Measurements from ENCODE around the gene ITGAL. TPM values are rescaled to one million over a fixed set of nuclear protein-coding genes. Genes with fewer than 3 reads are reported as not detected.
A peak's percentile ranks its signal among the peaks of the same experiment; 100 is the strongest.
"Not testable (repeated sequence)": the region's sequence is repeated elsewhere in the genome, so short reads cannot be mapped to it uniquely, and the experiment has no call there.

ITGAL gene
- polyA plus RNA-seq, 4 donors = 1.0 to 3.5 (median 1.7) TPM

DNA sequence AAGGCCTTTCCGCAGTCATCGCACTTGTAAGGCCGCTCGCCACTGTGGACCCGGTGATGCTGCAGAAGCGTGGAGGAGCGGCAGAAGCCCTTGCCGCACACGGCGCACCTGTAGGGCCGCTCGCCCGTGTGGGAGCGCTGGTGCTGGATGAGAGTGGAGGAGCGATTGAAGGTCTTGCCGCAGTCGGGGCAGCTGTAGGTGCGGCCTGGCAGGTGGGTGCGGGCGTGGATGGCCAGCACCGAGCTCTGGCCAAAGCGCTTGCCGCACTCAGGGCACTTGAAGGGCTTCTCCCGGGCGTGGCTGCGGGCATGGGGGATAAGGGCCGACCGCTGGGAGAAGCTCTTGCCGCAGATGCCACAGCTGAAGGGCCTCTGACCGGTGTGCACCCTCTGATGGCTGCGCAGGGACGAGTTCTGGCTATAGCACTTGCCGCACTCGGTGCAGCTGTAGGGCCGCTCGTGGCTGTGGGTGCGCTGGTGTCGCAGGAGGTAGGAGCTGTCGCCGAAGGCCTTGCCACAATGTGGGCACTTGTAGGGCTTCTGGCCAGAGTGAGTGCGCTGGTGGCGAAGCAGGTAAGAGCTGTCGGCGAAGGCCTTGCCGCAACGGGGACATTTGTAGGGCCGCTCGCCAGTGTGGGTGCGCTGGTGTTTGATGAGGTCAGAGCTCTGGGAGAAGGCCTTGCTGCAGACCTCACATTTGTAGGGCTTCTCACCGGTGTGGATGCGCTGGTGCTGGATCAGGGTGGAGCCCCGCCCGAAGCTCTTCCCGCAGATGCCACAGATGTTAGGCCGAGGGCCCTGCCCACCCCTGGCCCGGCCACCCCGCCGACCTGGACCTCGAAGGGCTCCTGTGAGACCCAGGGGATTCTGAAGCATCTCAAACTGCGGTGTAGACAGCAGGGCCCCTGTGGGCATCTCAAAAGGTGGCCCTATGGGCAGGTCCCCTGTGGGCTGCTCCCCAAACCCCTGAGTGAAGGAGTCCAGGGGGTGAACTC is 52.3 kb downstream of the ITGAL start:
- no peak for DNase-seq (ENCODE audit: low read depth in 4 of 4, low spot score in 2 of 4)

GRCh38 chr16:30525844-30526136 is 53.2 kb downstream of the ITGAL start:
- no peak for DNase-seq (ENCODE audit: low read depth in 4 of 4, low spot score in 2 of 4)

DNA sequence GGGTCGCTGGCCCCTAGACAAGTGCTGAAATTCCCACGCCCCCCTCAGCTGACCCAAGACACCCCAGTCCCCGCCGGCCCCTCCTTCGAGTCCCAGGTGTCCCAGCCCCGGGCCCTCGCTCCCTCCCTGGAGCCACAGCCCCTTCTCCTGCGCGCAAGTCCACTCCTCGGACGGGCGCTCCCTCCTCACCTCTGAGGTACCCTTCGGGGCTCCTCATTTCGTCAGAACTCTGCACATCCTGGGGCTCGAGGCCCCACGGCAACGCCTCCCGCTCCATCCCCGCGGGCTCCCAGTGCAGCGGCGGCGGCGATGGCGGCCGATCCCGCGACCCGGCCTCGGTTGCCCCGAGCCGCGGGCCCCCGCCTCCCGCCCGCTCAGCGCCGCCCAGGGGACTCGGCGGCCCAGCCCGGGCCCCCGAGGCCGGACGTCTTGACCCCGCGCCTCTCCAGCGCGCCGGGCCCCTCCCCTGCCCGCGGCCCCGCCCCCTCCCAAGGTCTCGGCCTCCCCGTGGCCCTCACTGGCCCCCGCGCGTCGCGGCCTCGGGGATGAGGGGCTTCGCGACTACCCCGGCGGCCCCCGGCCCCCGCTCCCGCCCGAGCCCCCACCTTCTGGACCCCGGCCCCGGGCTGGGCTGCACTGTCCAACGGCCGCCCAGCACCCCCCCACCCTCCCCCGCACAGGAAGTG is 53.7 kb downstream of the ITGAL start, which contains the start of gene ZNF768:
Gene ZNF768 (minus strand): TSS at position 430 of the 686 bp plus-strand sequence. CDS start 153 bp downstream, at position 277.
- no peak for DNase-seq (ENCODE audit: low read depth in 4 of 4, low spot score in 2 of 4)

- DNase-seq (ENCODE audit: low read depth in 4 of 4, low spot score in 2 of 4) = peak; percentile 93 to 98 (median 96)
These were observed 54.5 kb downstream of the ITGAL start for GRCh38 chr16:30526823-30527634.

- no peak for DNase-seq (ENCODE audit: low read depth in 4 of 4, low spot score in 2 of 4)
These were observed 55.2 kb downstream of the ITGAL start for GRCh38 chr16:30527635-30528178.

GRCh38 chr16:30528799-30529457 is 56.4 kb downstream of the ITGAL start:
- DNase-seq (ENCODE audit: low read depth in 4 of 4, low spot score in 2 of 4) = no peak

DNA sequence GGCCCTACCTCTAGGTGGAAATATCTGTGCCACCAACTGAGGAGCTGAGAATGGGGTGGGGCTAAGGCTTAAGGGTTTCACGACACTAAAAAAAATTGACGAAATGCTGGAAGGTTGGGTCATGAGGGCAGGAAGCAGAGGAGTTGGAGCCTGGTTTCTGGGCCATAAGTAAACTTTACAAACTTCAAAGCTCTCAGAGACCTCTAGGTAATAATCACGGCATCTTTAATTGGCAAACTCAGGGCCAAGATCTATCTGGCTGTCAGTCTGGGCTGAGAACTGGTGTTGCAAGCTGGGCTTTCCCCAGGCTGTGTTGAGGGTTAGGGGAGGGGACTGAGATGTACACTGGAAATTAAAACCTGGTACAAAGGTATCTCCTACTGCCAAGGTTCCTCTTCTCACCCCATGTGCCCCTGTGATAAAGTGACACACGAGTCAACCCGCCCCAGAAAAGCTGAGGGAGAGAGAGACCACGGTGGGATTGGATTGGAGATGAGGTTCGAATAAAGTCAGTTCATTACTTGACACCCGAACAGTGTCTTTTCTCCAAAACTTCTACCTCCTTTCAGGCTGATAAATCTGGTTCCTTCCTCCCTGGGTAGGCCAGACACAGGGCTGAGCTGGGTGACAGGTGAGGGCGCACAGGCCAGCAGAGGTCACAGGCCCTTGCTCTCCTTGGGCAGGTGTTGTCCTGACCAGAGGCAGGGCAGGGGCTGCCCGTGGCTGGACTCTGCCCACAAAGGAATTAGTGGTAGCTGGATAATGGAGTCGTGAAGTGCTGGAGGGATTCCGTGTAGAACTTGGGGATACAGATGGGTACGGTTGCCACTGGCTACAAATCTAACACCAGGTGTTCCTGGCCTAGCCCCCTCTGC is 57.9 kb downstream of the ITGAL start:
- no peak for DNase-seq (ENCODE audit: low read depth in 4 of 4, low spot score in 2 of 4)

DNA sequence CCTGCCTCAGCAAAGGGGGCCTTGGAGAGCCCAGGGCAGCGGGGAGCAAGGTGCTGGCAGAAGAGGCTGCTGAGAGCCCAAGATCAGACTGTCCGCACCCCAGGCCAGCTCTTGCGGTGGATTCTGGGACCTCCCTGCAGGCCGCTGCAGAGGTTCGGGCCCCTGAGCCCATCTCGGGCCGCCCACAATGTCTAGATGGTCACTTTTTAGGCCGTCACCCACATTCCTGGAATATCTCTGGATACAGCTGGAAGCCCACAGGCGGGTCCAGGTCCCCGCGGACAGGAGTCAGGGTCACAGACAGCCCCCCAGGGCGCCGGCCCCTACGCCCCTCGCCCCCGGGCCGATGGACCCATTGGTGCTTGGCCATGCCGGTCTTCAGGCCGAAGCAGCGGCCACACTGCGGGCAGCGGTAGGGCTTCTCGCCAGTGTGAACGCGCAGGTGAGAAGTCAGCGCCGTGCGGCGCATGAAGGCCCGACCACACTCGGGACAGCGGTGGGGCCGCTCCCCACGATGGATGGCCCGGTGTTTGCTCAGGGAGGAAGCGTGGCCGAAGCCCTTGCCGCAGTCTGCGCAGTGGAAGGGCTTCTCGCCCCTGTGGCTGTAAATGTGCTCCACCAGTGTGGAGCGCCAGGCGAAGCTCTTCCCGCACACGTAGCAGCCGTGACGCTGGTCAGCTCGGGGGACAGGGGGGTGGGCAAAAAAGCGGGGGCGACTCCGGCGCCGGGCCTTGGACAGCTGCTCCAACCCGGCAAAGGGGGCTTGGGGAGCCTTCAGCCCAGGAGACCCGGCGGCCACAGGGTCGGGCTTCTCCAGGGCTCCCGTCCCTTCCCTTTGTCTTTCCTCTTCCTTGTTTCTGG is 60.0 kb downstream of the ITGAL start:
- DNase-seq (ENCODE audit: low read depth in 4 of 4, low spot score in 2 of 4) = no peak

GRCh38 chr16:30533146-30533522 is 60.6 kb downstream of the ITGAL start:
- DNase-seq (ENCODE audit: low read depth in 4 of 4, low spot score in 2 of 4) = no peak

- DNase-seq (ENCODE audit: low read depth in 4 of 4, low spot score in 2 of 4) = no peak
These were observed 61.3 kb downstream of the ITGAL start for GRCh38 chr16:30533748-30534367.

DNA sequence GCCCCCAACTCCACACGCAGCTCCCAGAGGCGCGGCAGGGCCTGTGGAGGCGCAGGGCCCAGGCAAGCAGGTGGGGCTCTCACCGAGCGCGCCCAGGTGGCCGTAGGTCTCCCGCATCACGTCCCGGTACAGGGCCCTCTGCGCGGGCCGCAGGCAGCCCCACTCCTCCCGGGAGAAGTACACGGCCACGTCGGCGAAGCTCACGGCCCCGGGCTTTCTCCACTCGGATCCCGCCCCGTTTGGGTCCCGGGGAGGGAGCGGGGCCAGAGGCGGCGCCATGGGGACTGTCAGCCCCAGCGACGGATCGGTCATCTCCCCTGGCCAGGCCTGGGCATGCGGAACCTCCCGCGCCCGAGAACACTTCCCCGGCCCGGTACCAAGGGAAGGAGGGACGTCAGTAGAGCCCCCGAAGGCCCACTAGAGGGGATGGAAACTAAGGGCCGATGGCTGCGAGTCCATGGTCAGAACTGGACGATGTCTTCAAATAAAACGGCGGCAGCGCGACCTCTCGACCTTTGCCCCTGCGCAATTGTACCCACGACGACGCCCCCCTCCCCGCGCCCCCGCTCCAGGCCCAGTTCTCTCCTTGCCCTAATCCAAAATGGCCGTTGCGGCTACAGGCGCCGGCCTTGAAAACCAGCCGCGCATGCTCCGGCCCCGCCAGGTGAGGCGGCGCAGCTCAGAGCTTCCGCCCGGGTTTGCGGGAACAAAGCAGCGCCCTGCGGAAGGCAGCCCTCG is 62.0 kb downstream of the ITGAL start, which contains the start of gene ZNF747:
Gene ZNF747 (minus strand): TSS at position 491 of the 738 bp plus-strand sequence. CDS start 179 bp downstream, at position 312.
- DNase-seq (ENCODE audit: low read depth in 4 of 4, low spot score in 2 of 4) = peak; percentile 74 to 91 (median 86)

DNA sequence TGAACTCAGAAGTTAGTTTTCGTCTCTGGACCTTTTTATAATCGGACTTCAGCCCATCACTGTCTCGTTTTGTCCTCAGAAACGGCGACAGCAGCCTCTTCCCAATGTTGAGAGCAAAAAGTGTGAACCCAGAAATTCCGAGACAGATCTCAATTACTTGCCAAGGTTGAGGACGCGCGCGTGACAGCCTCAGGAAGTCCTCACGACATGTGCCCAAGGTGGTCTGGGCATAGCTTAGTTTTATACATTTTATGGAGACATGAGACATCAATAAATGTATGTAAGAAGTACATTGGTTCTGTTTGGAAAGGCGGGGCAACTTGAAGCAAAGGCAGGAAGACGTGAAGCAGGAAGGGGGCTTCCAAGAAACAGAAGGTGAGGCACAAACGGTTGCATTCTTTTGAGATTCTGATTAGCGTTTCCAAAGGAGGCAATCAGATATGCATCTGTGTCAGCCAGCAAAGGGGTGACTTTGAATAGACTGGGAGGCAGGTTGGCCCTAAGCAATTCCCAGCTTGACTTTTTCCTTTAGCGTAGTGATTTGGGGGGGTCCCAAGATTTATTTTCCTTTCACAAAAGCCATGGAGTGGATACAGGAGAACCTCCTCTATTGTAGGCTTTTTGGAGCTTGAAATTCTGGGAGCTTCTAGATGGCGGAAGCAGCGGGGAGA is 62.7 kb downstream of the ITGAL start:
- DNase-seq (ENCODE audit: low read depth in 4 of 4, low spot score in 2 of 4) = peak in 1 of 4 donors; percentile 87

DNA sequence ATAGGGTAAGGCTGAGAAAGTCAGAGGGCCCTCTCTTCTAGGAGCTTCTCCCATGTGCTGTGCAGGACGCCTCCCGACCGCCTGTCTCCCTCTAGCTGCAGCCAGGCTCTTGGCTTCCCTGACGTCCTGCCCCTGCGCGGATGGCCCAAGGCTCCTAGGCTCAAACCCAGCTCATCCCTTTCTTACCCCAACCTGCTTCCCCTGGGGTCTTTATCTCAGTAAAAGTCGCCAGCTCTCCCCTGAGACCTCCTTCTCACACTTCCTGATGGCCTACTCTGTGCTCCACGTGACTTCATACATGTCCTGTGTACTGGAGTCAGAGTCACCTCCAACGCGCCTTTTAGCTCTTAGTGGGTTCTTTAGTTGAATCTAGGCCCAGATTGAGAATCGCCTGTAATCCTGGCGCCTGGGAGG is 63.2 kb downstream of the ITGAL start:
- DNase-seq (ENCODE audit: low read depth in 4 of 4, low spot score in 2 of 4) = no peak

DNA sequence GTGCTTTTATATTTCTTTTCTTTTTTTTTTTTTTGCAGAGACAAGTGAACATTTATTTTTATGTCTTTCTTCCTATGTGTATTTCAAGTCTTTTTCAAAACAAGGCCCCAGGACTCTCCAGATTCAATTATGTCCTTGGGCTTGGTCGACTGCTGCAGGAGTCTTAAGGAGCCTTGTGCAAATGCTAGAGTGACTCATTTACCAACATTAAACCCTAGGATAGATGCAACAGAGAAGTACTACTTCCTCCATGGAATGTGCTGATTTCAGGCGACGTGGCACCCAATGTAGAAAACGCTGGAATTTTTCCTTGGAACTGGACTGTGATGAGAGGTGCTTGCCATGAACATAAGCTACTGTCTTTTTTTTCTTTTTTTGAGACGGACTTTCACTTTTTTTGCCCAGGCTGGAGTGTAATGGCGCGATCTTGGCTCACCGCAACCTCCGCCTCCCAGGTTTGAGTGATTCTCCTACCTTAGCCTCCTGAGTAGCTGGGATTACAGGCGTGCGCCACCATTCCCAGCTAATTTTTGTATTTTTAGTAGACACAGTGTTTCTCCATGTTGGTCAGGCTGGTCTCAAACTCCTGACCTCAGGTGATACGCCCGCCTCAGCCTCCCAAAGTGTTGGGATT is 64.0 kb downstream of the ITGAL start:
- DNase-seq (ENCODE audit: low read depth in 4 of 4, low spot score in 2 of 4) = not testable (repeated sequence)

- DNase-seq (ENCODE audit: low read depth in 4 of 4, low spot score in 2 of 4) = no peak
These were observed 66.7 kb downstream of the ITGAL start for GRCh38 chr16:30539000-30539964.

Measured in left renal cortex interstitium (tissue), 4 donors.